ENCODE measurements around the gene APOBEC3B.

GRCh38 chr22:38954414-38955043, 27.6 kb upstream of the APOBEC3B start:
- no peak for TF ChIP-seq SIN3A (IDR thresholded peaks at IDR 0.05; ENCODE audit: borderline replicate concordance in 2 of 2, control insufficient read depth in 1 of 2, low read depth in 2 of 2, low read length in 2 of 2)
- TF ChIP-seq EWSR1 (IDR thresholded peaks at IDR 0.05; ENCODE audit: borderline replicate concordance, low read depth, partially characterized antibody) = no peak
- TF ChIP-seq RUNX1 (IDR thresholded peaks at IDR 0.05; ENCODE audit: low read depth) = no peak
- no peak for TF ChIP-seq ZFX (CRISPR knock-in tag; IDR thresholded peaks at IDR 0.05)

All from K562 (cell line).